ENCODE results near the gene CXorf38.

DNA sequence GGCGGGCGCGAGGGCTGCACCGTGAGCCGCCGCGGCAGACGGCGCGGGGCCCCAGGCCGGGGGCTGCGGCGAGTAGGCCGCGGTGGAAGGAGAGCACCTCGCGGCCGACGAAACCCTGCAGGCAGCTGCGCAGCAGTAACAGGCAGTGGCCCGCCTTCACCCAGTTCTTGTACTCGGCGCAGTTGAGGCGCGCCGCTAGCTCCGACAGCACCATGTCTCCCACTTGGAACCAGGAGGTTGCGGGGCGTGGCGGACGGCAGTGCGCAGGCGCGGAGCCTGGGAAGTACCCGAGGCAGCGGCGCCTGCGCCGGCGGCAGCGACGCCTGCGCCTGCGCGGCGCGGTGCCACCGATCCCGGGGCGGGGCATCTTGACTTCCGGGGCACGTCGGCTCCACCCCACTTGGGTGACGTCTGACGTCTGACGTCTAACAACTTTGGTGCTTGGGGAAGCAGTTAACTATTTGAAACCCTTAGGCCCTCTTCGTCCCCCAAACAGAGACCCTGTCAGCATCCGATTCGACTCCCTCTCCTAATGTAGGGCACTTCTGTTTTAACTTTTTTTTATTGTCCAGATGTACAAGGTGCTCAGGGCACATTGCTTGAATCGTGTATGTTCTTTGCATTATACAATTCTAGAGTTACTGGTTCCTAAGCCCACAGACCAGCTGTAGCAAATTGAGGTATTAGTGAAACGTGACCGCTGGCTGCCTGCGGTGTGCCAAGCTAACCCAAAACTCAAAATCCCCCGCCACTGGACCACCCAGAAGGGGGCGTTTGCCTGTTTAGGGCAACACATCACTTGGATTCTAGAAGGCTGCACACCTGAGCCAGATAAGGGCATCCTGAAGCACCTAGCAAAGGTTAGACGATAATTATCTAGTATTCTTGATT lies at the start of gene CXorf38:
- TF ChIP-seq, protein P1, sequence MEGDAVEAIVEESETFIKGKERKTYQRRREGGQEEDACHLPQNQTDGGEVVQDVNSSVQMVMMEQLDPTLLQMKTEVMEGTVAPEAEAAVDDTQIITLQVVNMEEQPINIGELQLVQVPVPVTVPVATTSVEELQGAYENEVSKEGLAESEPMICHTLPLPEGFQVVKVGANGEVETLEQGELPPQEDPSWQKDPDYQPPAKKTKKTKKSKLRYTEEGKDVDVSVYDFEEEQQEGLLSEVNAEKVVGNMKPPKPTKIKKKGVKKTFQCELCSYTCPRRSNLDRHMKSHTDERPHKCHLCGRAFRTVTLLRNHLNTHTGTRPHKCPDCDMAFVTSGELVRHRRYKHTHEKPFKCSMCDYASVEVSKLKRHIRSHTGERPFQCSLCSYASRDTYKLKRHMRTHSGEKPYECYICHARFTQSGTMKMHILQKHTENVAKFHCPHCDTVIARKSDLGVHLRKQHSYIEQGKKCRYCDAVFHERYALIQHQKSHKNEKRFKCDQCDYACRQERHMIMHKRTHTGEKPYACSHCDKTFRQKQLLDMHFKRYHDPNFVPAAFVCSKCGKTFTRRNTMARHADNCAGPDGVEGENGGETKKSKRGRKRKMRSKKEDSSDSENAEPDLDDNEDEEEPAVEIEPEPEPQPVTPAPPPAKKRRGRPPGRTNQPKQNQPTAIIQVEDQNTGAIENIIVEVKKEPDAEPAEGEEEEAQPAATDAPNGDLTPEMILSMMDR (IDR thresholded peaks at IDR 0.05): peak in 1 of 6 experiments; percentile 14
- TF ChIP-seq EP300 (IDR thresholded peaks at IDR 0.05) (peak in 1 of 4 donors; percentile 44), POLR2AphosphoS5 (IDR thresholded peaks at IDR 0.05) (peak; percentile 67 to 80), POLR2A (IDR thresholded peaks at IDR 0.05) (peak in 2 of 4 donors; percentile 71 to 82)
